Astrocyte (in vitro differentiated cells and primary cell): ENCODE measurements around the gene UQCRQ.

Experiments used
- CTCF ChIP-seq: IDR thresholded peaks from 2 replicates; pipeline ENCODE4 v1.5.1; 2011; ENCODE audit warnings: low read depth, mild to moderate bottlenecking, inconsistent platforms, low read length, moderate library complexity; ENCODE audit not compliant: insufficient read depth
- EZH2 ChIP-seq: IDR thresholded peaks from 2 replicates; pipeline ENCODE4 v1.6.1; 2012; ENCODE audit warnings: mild to moderate bottlenecking, low read length, inconsistent platforms; ENCODE audit not compliant: insufficient read depth

GRCh38 chr5:132901036-132901435 lies 34.6 kb downstream of the UQCRQ start:
- TF ChIP-seq EZH2 = no peak
- no peak for TF ChIP-seq CTCF
